ENCODE measurements around the gene PWWP2B.

PWWP2B gene

DNA sequence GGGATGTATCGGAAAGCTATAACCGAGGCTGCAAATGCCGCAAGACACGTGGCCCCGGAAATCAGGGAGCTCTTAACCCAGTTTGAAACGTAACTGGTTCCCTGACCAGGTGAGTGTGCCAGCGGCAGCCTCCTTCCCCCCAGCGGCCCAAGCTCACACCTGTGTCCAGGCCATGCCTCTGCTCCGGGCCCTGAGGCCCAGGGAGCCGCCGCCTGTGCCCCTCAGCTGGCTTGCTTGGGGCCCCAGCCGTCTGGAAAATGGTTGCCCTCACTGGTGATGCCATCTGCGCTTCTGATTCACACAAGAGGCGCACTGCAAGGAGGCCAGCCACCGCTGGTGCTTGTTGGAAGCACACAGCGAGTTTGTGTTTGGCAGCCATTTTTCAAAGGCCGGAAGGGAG is 9.2 kb downstream of the PWWP2B start:
- DNase-seq (ENCODE audit: extremely low read depth, low read depth): no peak
- TF ChIP-seq, protein P1, sequence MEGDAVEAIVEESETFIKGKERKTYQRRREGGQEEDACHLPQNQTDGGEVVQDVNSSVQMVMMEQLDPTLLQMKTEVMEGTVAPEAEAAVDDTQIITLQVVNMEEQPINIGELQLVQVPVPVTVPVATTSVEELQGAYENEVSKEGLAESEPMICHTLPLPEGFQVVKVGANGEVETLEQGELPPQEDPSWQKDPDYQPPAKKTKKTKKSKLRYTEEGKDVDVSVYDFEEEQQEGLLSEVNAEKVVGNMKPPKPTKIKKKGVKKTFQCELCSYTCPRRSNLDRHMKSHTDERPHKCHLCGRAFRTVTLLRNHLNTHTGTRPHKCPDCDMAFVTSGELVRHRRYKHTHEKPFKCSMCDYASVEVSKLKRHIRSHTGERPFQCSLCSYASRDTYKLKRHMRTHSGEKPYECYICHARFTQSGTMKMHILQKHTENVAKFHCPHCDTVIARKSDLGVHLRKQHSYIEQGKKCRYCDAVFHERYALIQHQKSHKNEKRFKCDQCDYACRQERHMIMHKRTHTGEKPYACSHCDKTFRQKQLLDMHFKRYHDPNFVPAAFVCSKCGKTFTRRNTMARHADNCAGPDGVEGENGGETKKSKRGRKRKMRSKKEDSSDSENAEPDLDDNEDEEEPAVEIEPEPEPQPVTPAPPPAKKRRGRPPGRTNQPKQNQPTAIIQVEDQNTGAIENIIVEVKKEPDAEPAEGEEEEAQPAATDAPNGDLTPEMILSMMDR (IDR thresholded peaks at IDR 0.05; ENCODE audit: low read depth, low read length): no peak

GRCh38 chr10:132406750-132407149 is 9.8 kb downstream of the PWWP2B start:
- DNase-seq (ENCODE audit: extremely low read depth, low read depth): no peak
- TF ChIP-seq, protein P1 (IDR thresholded peaks at IDR 0.05; ENCODE audit: low read depth, low read length): no peak

GRCh38 chr10:132407243-132407746 is 10.3 kb downstream of the PWWP2B start:
- TF ChIP-seq, protein P1 (IDR thresholded peaks at IDR 0.05; ENCODE audit: low read depth, low read length): no peak
- DNase-seq (ENCODE audit: extremely low read depth, low read depth): no peak

DNA sequence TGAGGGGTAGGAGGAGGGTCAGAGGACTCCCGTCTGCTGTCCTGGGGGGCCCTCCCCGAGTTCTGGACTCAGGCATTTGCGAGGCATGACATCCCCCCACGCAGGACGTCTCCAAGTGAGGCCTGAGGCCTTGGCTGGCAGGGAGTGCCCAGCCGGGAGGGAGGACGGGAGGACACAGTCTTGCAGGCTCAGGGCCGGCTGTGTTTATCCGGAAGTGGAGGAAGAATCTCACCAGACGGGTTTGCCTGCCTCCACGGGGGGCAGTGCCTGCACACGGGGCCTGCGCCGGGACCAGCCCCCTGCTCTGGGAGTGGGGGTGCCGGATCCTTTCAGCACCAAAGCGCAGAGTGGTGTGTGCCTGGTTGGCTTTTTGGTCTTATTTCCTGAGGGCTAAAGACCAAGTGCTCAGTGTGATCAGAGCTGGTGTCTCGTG is 10.9 kb downstream of the PWWP2B start:
- no peak for DNase-seq (ENCODE audit: extremely low read depth, low read depth)
- TF ChIP-seq, protein P1 (IDR thresholded peaks at IDR 0.05; ENCODE audit: low read depth, low read length): no peak

- no peak for DNase-seq (ENCODE audit: extremely low read depth, low read depth)
- TF ChIP-seq, protein P1 (IDR thresholded peaks at IDR 0.05; ENCODE audit: low read depth, low read length): no peak
Measured at GRCh38 chr10:132408367-132408781, 11.4 kb downstream of the PWWP2B start.

DNA sequence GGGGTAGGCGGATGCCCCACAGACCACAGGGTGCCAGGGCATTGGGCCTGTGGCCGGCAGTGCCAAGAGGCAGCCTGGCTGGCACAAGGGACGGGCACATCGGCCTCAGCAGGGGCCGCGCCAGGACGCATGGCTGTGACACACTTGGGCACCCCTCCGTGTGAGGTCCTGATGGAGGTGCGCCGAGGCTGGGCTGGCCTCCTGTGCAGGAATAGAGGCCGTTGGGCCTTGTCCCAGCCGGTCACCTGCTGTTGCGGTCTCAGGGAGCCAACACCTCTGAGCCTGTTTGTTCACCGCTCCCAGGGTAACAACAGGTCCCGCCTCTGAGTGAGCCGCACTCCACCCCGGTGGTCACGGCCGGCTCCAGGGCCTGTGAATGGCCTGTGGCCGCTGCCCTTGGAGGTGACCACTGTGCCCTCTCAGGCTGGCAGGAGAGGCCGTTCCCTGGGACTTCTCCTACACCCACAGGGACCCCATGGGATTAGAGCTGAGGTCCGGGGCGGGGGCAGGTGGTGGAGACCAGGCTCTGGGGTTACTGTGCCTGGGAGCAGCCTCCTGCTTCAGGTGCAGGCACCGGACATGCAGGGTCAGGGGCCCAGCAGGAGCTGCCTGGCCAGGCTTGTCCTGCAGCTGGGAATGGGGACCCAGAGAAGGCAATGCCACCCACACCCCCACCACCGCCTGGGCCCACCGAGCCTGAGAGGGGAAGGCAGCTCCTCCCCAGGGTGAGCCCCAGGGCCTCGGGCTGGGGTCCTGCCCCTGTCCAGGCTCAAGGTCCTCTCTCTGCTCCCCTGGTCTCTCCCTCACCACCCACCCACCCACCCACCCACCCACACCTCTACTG is 12.0 kb downstream of the PWWP2B start:
- DNase-seq (ENCODE audit: extremely low read depth, low read depth): no peak
- TF ChIP-seq, protein P1 (IDR thresholded peaks at IDR 0.05; ENCODE audit: low read depth, low read length): no peak

- TF ChIP-seq, protein P1 (IDR thresholded peaks at IDR 0.05; ENCODE audit: low read depth, low read length): no peak
- DNase-seq (ENCODE audit: extremely low read depth, low read depth): no peak
Measured at GRCh38 chr10:132409667-132410028, 12.6 kb downstream of the PWWP2B start.

Measured in AG09319 (cell line).